IPS-15b (cell line): ENCODE results near the gene DAAM1.

Source experiments
- H3K27me3 ChIP-seq: one replicate; pipeline ENCODE4 v1.6.1; 2013; ENCODE audit warnings: low read length; ENCODE audit not compliant: control insufficient read depth, insufficient read depth
- H3K36me3 ChIP-seq: one replicate; pipeline ENCODE4 v1.6.1; 2013; ENCODE audit warnings: low read length; ENCODE audit not compliant: control insufficient read depth, insufficient read depth
- H3K4me1 ChIP-seq: one replicate; pipeline ENCODE4 v1.6.1; 2013; ENCODE audit warnings: mild to moderate bottlenecking, low read length; ENCODE audit not compliant: control insufficient read depth, insufficient read depth
- H3K4me3 ChIP-seq: one replicate; pipeline ENCODE4 v1.5.1; 2013; ENCODE audit warnings: low read depth, low read length
- H3K9ac ChIP-seq: one replicate; pipeline ENCODE4 v1.6.1; 2013; ENCODE audit warnings: low read depth, mild to moderate bottlenecking, low read length
- H3K9me3 ChIP-seq: one replicate; pipeline ENCODE4 v1.6.1; 2013; ENCODE audit warnings: mild to moderate bottlenecking, low read length; ENCODE audit not compliant: control insufficient read depth, insufficient read depth

The DAAM1 gene

DNA sequence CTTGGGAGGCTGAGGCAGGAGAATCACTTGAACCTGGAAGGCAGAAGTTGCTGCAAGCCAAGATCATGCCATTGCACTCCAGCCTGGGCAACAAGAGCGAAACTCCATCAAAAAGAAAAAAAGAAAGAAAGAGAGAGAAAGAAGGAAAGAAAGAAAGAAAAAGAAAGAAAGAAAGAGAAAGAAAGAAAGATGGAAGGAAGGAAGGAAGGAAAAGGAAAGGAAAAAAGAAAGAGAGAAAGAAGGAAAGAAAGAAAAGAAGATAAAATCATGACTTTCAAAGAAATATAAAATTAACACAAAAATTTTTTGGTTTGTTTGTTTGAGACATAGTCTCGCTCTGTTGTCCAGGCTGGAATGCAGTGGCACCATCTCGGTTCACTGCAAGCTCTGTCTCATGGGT lies 22.2 kb upstream of the DAAM1 start:
- Histone ChIP-seq H3K9ac (no peak overlapping the region), H3K4me3 (no peak overlapping the region), H3K9me3 (no peaks in the 10 kb centered on the region), H3K36me3 (no peaks in the 10 kb centered on the region), H3K4me1 (no peaks in the 10 kb centered on the region), H3K27me3 (no peaks in the 10 kb centered on the region)

DNA sequence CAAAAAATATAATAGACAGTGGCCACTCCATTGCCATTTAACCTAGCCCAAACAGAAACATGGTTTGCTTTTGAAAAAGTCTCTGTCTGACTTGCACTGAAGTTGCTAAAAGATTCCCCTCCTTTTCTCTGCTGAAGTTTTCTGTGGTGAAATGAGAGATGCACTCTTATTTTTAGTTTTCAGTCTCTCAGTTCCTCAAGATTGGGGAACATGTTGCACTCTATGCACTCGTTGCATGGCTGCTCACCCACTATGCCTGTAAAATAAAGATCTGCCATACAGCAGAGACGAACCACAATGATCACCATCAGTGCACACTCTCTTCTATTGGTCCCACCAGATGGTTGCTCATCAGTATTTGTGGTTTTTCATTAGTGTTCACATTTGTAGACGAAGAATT lies 13.1 kb upstream of the DAAM1 start:
- H3K9ac ChIP-seq = no peak overlapping the region
- H3K9me3 ChIP-seq = no peaks in the 10 kb centered on the region
- H3K4me3 ChIP-seq = no peak overlapping the region
- H3K4me1 ChIP-seq = no peaks in the 10 kb centered on the region
- H3K27me3 ChIP-seq = no peaks in the 10 kb centered on the region
- H3K36me3 ChIP-seq = no peaks in the 10 kb centered on the region

DNA sequence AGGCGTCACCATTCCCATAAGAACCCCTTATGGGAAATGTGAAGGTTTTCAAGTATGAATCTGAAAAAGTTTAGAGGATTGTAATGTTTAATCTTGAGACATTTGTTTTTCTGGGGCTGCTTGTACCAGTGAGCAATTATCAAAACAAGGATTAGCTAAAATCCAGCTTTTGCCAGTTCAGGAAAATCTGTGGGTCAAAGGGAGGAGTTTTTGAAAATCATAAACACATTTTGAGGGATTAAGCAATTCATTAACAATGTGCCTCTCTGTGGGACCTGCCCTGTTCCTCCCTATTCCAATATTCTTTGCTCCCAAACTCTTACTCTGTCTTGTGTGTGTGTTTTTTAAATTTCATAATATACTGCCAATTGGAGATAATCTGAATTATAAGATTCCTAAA lies 11.7 kb upstream of the DAAM1 start:
- Histone ChIP-seq H3K9ac (no peak overlapping the region), H3K27me3 (no peaks in the 10 kb centered on the region), H3K4me1 (no peaks in the 10 kb centered on the region), H3K9me3 (no peaks in the 10 kb centered on the region), H3K4me3 (no peak overlapping the region), H3K36me3 (no peaks in the 10 kb centered on the region)

DNA sequence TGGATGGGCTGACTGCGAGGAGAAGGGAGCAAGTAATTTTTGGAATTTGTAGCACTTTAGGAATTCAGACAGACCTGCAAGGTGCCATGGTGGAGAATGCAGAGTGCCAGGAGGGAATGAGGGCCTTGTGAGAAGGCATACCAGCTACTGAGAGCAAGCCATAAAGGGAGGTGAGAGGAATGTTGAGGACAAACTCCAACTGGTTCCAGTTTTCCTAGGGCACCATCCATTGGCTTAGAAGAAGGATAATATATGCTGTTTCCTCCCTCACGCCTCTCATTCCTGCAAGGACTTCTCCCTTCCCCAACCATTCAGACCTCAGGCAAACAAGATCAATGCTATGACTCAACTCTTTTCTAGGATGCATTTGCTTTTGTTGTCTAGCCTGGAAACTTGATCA lies 11.2 kb upstream of the DAAM1 start:
- H3K9ac ChIP-seq = no peak overlapping the region
- H3K4me3 ChIP-seq = no peak overlapping the region
- no peaks in the 10 kb centered on the region for H3K36me3 ChIP-seq
- no peaks in the 10 kb centered on the region for H3K27me3 ChIP-seq
- no peaks in the 10 kb centered on the region for H3K4me1 ChIP-seq
- no peaks in the 10 kb centered on the region for H3K9me3 ChIP-seq

DNA sequence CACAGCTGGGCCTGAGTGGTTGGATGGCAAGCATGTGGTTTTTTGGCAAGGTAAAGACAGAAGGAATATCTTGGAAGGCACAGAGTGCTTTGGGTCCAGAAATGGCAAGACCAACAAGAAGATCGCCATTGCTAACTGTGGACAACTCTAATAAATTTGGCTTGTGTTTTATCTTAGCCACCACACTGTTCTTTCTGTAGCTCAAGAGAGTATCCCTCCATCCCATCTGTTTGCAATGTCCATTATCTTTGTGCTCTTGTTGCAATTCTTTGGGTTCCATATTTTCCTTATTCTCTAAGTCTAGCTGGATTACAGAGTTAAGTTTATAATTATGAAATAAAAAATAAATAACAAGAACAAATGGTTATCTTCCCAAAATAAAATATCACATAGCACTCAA lies 6.7 kb upstream of the DAAM1 start:
- no peaks in the 10 kb centered on the region for H3K4me1 ChIP-seq
- H3K4me3 ChIP-seq = no peak overlapping the region
- H3K9me3 ChIP-seq = no peaks in the 10 kb centered on the region
- H3K9ac ChIP-seq = no peak overlapping the region
- H3K27me3 ChIP-seq = peaks cover 15% of the 10 kb centered on the region
- no peaks in the 10 kb centered on the region for H3K36me3 ChIP-seq

DNA sequence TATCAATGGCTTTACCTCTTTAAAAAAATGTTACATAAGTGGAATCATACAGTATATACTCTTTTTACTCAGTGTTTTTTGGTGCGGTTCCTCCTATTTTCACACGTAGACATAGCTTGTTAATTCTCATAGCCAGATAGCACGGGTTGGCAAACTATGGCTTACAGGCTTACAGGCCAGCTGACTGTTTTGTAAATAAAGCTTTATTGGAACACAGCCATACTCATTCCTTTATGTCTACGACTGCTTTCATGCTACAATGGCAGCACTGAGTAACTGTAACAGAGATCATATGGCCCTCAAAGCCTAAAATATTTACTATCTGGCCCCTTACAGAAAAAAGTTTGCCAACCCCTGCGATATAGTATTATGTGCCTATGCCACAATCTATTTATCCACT lies 5.8 kb upstream of the DAAM1 start:
- Histone ChIP-seq H3K27me3 (peaks cover 22% of the 10 kb centered on the region), H3K9ac (no peak overlapping the region), H3K4me1 (no peaks in the 10 kb centered on the region), H3K9me3 (no peaks in the 10 kb centered on the region), H3K36me3 (no peaks in the 10 kb centered on the region), H3K4me3 (no peak overlapping the region)

DNA sequence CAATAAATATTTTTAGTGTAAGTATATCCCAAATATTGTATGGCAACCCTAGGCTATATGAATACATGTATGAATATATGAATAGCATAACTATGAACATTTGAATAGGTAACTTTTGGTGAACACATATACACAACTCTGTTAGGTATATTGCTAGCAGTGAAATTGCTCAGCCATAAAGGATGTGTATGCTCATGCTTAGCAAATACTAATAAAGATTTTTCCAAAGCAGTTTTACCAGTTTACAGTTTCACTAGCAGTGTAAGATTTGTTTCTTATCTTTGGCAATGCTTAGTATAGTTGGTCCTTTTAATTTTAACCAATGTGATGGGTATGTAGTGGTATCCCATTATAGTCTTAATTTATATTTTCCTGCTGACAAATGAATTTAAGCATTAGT lies 5.3 kb upstream of the DAAM1 start:
- H3K9ac ChIP-seq = no peak overlapping the region
- no peaks in the 10 kb centered on the region for H3K36me3 ChIP-seq
- no peaks in the 10 kb centered on the region for H3K9me3 ChIP-seq
- no peaks in the 10 kb centered on the region for H3K4me1 ChIP-seq
- peaks cover 22% of the 10 kb centered on the region for H3K27me3 ChIP-seq
- no peak overlapping the region for H3K4me3 ChIP-seq

DNA sequence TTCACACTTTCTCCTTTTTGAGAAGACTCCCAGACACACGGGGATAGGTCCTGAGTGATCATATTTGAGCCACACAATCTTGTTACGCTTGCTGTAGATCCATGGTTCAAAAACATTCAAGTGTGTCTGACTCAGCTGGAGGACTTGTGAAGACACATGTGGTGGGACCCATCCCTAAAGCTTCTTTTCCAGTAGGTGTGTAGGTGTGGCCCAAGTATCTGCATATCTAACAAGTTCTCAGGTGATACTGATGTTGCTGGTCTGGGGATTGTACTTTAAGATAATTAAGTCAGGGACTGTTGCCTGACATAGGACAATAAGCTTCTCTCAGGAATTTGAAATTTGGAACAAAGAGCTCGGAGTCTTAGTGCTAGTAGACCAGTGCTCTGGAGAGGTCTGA lies 4.1 kb upstream of the DAAM1 start:
- Histone ChIP-seq H3K9ac (no peak overlapping the region), H3K4me1 (no peaks in the 10 kb centered on the region), H3K9me3 (no peaks in the 10 kb centered on the region), H3K36me3 (no peaks in the 10 kb centered on the region), H3K4me3 (no peak overlapping the region), H3K27me3 (peaks cover 22% of the 10 kb centered on the region)

DNA sequence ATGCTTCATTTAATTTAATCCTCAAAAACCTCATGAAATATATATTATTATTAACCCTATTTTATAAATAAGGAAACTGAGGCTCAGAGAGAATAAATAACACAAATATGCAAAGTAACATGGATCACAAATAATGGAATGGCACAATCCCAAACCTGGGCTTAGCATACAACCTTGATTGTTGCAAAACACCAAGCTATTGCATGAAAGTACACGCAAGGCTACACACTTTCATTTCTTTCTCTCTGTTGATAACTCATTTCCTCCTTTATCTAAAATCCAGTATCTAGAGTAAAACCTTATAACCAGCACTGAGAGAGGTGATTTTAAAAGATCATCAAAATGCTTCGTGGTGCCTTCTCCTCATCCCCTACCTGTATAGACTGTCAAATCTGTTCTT lies 2.8 kb upstream of the DAAM1 start:
- Histone ChIP-seq H3K9ac (no peak overlapping the region), H3K4me1 (peaks cover 2% of the 10 kb centered on the region), H3K4me3 (no peak overlapping the region), H3K27me3 (peaks cover 28% of the 10 kb centered on the region), H3K36me3 (no peaks in the 10 kb centered on the region), H3K9me3 (no peaks in the 10 kb centered on the region)

DNA sequence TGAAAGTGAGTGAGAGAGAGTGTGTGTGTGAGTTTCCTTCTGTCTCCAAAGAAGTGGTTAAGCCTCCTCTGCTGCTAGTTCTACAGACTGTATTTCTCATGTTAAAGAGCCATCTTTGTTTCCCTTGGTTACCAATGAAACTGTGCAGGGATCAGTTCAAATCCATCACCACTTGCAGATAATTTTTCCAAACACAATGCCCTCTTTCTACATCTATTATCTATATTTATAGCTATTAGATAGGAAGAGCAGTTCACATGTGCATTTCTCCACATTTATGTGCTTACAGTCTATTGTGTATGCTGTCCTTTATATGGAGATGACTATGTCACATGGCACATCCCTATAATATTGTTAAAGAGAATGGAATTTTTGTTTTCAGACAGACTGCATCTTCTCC lies 2.2 kb upstream of the DAAM1 start:
- peaks cover 2% of the 10 kb centered on the region for H3K4me1 ChIP-seq
- H3K9ac ChIP-seq = no peak overlapping the region
- H3K27me3 ChIP-seq = peaks cover 28% of the 10 kb centered on the region
- H3K36me3 ChIP-seq = no peaks in the 10 kb centered on the region
- no peak overlapping the region for H3K4me3 ChIP-seq
- no peaks in the 10 kb centered on the region for H3K9me3 ChIP-seq

DNA sequence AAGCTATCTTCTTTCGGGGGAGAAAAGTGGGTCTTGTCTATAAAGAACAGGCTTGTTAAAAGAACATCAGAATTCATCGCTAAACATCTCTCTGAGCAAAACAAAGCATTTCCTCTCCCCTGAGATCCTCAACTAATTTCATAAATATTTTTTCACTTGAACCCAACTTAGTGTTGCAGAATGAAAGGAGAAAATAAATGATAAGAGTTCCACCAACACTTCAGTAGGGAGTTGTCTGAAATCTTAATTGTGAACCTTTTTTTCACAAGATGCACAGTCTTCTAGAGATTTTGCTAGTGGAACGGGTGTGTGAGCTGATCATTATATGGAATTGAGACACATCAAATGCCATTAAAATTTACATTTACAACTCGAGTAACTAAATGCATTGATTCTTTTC lies 1.3 kb upstream of the DAAM1 start:
- Histone ChIP-seq H3K9ac (no peak overlapping the region), H3K36me3 (no peaks in the 10 kb centered on the region), H3K27me3 (peaks cover 28% of the 10 kb centered on the region), H3K4me1 (peaks cover 2% of the 10 kb centered on the region), H3K9me3 (no peaks in the 10 kb centered on the region), H3K4me3 (peak overlapping the region; percentile 85)

DNA sequence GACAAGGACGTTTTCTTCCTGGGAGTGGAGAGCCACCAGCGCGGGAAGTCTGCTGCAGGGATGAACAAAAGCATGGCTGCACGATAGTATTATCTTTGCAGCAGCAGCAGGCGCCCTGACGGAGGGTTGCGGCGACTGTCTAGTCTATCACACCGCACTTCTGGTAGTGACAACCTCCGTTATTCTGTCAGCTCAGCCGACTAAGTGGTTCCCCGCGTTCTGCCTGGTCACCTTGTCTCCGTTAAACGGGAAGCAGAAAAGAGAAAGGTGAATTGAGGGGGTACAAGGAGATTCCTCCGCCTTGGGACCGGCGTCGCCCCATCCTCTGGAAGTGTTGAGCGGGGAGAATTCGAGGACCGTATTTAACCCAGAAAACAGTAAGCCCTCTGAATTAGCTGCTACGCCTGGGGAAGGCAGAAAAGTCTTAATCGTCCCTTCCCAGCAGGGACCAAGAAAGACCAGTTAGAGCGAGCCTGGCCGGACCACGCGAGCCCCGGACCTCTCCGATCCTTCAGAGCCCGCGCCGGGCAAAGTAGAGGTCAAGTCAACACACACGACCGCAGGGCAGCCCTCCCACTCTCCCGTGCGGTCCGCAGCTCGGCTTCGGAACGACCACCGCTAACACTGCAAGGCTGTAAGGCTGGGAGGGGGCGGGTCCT lies 536 bp upstream of the DAAM1 start:
- Histone ChIP-seq H3K4me3 (peak overlapping the region; percentile 85), H3K4me1 (peaks cover 2% of the 10 kb centered on the region), H3K27me3 (peaks cover 28% of the 10 kb centered on the region), H3K9ac (peak overlapping the region; percentile 66), H3K9me3 (no peaks in the 10 kb centered on the region), H3K36me3 (no peaks in the 10 kb centered on the region)
